ENCODE data around the gene SLAMF8.

Gene SLAMF8

GRCh38 chr1:159803956-159804689, 22.6 kb upstream of the SLAMF8 start:
- Histone ChIP-seq H3K4me3 (replicated peaks; ENCODE audit: insufficient read depth, low read length) (no peak overlapping the region), H3K27ac (replicated peaks) (no peak overlapping the region), H3K27me3 (ENCODE audit: insufficient read depth, poor library complexity, severe bottlenecking) (peaks cover 6% of the 10 kb centered on the region)
- TF ChIP-seq GABPA (IDR thresholded peaks at IDR 0.05; ENCODE audit: low read depth) (no peak), CTCF (IDR thresholded peaks at IDR 0.05; ENCODE audit: insufficient read depth, low read length) (no peak), SPI1 (IDR thresholded peaks at IDR 0.05; ENCODE audit: borderline replicate concordance, low read depth) (no peak)
- no peak for DNase-seq (ENCODE audit: low read depth in 1 of 2, low spot score in 1 of 2)

GRCh38 chr1:159804924-159805323, 21.7 kb upstream of the SLAMF8 start:
- H3K27me3 ChIP-seq (ENCODE audit: insufficient read depth, poor library complexity, severe bottlenecking), result peaks cover 6% of the 10 kb centered on the region
- DNase-seq (ENCODE audit: low read depth in 1 of 2, low spot score in 1 of 2), result no peak
- no peak overlapping the region for H3K4me3 ChIP-seq (replicated peaks; ENCODE audit: insufficient read depth, low read length)
- H3K27ac ChIP-seq (replicated peaks), result no peak overlapping the region
- no peak for TF ChIP-seq POLR2AphosphoS5 (IDR thresholded peaks at IDR 0.05; ENCODE audit: low read depth)

GRCh38 chr1:159815926-159816325, 10.7 kb upstream of the SLAMF8 start:
- Histone ChIP-seq H3K27ac (replicated peaks) (no peak overlapping the region), H3K27me3 (ENCODE audit: insufficient read depth, poor library complexity, severe bottlenecking) (peaks cover 4% of the 10 kb centered on the region), H3K4me3 (replicated peaks; ENCODE audit: insufficient read depth, low read length) (no peak overlapping the region)
- no peak for DNase-seq (ENCODE audit: low read depth in 1 of 2, low spot score in 1 of 2)
- TF ChIP-seq CTCF (IDR thresholded peaks at IDR 0.05; ENCODE audit: insufficient read depth, low read length) (no peak), POLR2AphosphoS5 (IDR thresholded peaks at IDR 0.05; ENCODE audit: low read depth) (no peak), GABPA (IDR thresholded peaks at IDR 0.05; ENCODE audit: low read depth) (no peak), SPI1 (IDR thresholded peaks at IDR 0.05; ENCODE audit: borderline replicate concordance, low read depth) (no peak), REST (IDR thresholded peaks at IDR 0.05; ENCODE audit: insufficient replicate concordance, low read depth) (no peak)

GRCh38 chr1:159817276-159818041, 9.2 kb upstream of the SLAMF8 start:
- Histone ChIP-seq H3K4me3 (replicated peaks; ENCODE audit: insufficient read depth, low read length) (no peak overlapping the region), H3K27me3 (ENCODE audit: insufficient read depth, poor library complexity, severe bottlenecking) (peaks cover 4% of the 10 kb centered on the region), H3K27ac (replicated peaks) (no peak overlapping the region)
- DNase-seq (ENCODE audit: low read depth in 1 of 2, low spot score in 1 of 2), result no peak
- no peak for TF ChIP-seq REST (IDR thresholded peaks at IDR 0.05; ENCODE audit: insufficient replicate concordance, low read depth)
- TF ChIP-seq SPI1 (IDR thresholded peaks at IDR 0.05; ENCODE audit: borderline replicate concordance, low read depth), result no peak
- no peak for TF ChIP-seq CTCF (IDR thresholded peaks at IDR 0.05; ENCODE audit: insufficient read depth, low read length)
- TF ChIP-seq POLR2AphosphoS5 (IDR thresholded peaks at IDR 0.05; ENCODE audit: low read depth), result no peak
- no peak for TF ChIP-seq GABPA (IDR thresholded peaks at IDR 0.05; ENCODE audit: low read depth)

Measured in HL-60 (cell line).